WTC11 (cell line): Measurements from ENCODE around the gene BTBD9.

Experiments
- HMGA2 ChIP-seq: fragments of 250-450 bp; sonication (Bioruptor Pico); IDR thresholded peaks from 2 replicates; pipeline ENCODE4 v1.4.0; 2021; ENCODE audit warnings: mild to moderate bottlenecking, moderate library complexity
- SOX15 ChIP-seq: fragments of 250-450 bp; sonication (Bioruptor Pico); IDR thresholded peaks from 2 replicates; pipeline ENCODE4 v1.9.0; 2021; ENCODE audit warnings: mild to moderate bottlenecking
- ZNF263 ChIP-seq: sonication (generic); formaldehyde crosslinking; IDR thresholded peaks from 2 replicates; pipeline ENCODE4 v1.8.1; 2022; ENCODE audit warnings: low read depth, mild to moderate bottlenecking, moderate library complexity, missing genetic modification reagents
- TF ChIP-seq, protein P1 (sequence below): fragments of 200-600 bp; IDR thresholded peaks from 2 replicates; pipeline ENCODE4 v1.8.0; 2022; ENCODE audit warnings: antibody characterized with exemption
- TF ChIP-seq, protein P2 (sequence below): sonication (generic); formaldehyde crosslinking; conservative IDR thresholded peaks from 2 replicates; pipeline ENCODE4 v1.8.1; 2023; ENCODE audit warnings: mild to moderate bottlenecking, low read depth, missing genetic modification reagents, moderate library complexity
- TF ChIP-seq, protein P3 (sequence below): sonication (generic); formaldehyde crosslinking; IDR thresholded peaks from 2 replicates; pipeline ENCODE4 v1.8.0; 2023; ENCODE audit warnings: mild to moderate bottlenecking, missing genetic modification reagents
- TF ChIP-seq, protein P4 (sequence below): sonication (generic); formaldehyde crosslinking; IDR thresholded peaks from 2 replicates; pipeline ENCODE4 v1.8.1; 2023; ENCODE audit warnings: mild to moderate bottlenecking, missing genetic modification reagents
- TF ChIP-seq, protein P5 (sequence below): fragments of 250-450 bp; sonication (Bioruptor Pico); conservative IDR thresholded peaks from 2 replicates; pipeline ENCODE4 v1.9.0; 2021; ENCODE audit warnings: mild to moderate bottlenecking
- TF ChIP-seq, protein P6 (sequence below): sonication (generic); formaldehyde crosslinking; IDR thresholded peaks from 2 replicates; pipeline ENCODE4 v1.8.0; 2022; ENCODE audit warnings: mild to moderate bottlenecking, missing genetic modification reagents
- TF ChIP-seq, protein P7 (sequence below): sonication (generic); formaldehyde crosslinking; IDR thresholded peaks from 2 replicates; pipeline ENCODE4 v1.8.1; 2022; ENCODE audit warnings: missing genetic modification reagents, borderline replicate concordance

DNA sequence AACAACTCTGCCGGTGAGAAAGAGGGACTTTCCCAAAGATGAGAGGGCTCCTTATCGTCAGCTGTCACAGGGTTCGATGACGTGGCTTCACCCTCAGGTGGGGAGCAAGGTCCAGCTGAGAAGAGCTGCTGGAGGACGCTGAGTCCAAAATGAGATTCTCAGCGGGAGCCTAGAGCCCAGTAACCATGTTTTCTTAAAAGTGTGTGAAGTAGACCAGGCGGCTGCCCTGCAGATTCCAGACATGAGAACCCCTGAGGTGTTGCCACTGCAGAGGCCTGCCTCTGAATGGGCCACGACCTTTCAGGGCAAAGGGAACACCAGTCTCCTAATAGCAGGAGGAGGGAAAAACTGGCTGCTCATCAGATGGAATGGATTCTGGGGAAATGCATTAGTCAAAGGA lies 375.1 kb downstream of the BTBD9 start:
- TF ChIP-seq, protein P1, sequence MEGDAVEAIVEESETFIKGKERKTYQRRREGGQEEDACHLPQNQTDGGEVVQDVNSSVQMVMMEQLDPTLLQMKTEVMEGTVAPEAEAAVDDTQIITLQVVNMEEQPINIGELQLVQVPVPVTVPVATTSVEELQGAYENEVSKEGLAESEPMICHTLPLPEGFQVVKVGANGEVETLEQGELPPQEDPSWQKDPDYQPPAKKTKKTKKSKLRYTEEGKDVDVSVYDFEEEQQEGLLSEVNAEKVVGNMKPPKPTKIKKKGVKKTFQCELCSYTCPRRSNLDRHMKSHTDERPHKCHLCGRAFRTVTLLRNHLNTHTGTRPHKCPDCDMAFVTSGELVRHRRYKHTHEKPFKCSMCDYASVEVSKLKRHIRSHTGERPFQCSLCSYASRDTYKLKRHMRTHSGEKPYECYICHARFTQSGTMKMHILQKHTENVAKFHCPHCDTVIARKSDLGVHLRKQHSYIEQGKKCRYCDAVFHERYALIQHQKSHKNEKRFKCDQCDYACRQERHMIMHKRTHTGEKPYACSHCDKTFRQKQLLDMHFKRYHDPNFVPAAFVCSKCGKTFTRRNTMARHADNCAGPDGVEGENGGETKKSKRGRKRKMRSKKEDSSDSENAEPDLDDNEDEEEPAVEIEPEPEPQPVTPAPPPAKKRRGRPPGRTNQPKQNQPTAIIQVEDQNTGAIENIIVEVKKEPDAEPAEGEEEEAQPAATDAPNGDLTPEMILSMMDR, result no peak
- TF ChIP-seq HMGA2 (CRISPR knock-in tag) (no peak), SOX15 (CRISPR knock-in tag) (no peak), ZNF263 (CRISPR knock-in tag) (no peak)
- TF ChIP-seq, protein P2, sequence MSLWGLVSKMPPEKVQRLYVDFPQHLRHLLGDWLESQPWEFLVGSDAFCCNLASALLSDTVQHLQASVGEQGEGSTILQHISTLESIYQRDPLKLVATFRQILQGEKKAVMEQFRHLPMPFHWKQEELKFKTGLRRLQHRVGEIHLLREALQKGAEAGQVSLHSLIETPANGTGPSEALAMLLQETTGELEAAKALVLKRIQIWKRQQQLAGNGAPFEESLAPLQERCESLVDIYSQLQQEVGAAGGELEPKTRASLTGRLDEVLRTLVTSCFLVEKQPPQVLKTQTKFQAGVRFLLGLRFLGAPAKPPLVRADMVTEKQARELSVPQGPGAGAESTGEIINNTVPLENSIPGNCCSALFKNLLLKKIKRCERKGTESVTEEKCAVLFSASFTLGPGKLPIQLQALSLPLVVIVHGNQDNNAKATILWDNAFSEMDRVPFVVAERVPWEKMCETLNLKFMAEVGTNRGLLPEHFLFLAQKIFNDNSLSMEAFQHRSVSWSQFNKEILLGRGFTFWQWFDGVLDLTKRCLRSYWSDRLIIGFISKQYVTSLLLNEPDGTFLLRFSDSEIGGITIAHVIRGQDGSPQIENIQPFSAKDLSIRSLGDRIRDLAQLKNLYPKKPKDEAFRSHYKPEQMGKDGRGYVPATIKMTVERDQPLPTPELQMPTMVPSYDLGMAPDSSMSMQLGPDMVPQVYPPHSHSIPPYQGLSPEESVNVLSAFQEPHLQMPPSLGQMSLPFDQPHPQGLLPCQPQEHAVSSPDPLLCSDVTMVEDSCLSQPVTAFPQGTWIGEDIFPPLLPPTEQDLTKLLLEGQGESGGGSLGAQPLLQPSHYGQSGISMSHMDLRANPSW, result no peak
- TF ChIP-seq, protein P3, sequence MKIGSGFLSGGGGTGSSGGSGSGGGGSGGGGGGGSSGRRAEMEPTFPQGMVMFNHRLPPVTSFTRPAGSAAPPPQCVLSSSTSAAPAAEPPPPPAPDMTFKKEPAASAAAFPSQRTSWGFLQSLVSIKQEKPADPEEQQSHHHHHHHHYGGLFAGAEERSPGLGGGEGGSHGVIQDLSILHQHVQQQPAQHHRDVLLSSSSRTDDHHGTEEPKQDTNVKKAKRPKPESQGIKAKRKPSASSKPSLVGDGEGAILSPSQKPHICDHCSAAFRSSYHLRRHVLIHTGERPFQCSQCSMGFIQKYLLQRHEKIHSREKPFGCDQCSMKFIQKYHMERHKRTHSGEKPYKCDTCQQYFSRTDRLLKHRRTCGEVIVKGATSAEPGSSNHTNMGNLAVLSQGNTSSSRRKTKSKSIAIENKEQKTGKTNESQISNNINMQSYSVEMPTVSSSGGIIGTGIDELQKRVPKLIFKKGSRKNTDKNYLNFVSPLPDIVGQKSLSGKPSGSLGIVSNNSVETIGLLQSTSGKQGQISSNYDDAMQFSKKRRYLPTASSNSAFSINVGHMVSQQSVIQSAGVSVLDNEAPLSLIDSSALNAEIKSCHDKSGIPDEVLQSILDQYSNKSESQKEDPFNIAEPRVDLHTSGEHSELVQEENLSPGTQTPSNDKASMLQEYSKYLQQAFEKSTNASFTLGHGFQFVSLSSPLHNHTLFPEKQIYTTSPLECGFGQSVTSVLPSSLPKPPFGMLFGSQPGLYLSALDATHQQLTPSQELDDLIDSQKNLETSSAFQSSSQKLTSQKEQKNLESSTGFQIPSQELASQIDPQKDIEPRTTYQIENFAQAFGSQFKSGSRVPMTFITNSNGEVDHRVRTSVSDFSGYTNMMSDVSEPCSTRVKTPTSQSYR (CRISPR knock-in tag), result no peak
- TF ChIP-seq, protein P4, sequence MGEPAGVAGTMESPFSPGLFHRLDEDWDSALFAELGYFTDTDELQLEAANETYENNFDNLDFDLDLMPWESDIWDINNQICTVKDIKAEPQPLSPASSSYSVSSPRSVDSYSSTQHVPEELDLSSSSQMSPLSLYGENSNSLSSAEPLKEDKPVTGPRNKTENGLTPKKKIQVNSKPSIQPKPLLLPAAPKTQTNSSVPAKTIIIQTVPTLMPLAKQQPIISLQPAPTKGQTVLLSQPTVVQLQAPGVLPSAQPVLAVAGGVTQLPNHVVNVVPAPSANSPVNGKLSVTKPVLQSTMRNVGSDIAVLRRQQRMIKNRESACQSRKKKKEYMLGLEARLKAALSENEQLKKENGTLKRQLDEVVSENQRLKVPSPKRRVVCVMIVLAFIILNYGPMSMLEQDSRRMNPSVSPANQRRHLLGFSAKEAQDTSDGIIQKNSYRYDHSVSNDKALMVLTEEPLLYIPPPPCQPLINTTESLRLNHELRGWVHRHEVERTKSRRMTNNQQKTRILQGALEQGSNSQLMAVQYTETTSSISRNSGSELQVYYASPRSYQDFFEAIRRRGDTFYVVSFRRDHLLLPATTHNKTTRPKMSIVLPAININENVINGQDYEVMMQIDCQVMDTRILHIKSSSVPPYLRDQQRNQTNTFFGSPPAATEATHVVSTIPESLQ (CRISPR knock-in tag), result no peak
- TF ChIP-seq, protein P5, sequence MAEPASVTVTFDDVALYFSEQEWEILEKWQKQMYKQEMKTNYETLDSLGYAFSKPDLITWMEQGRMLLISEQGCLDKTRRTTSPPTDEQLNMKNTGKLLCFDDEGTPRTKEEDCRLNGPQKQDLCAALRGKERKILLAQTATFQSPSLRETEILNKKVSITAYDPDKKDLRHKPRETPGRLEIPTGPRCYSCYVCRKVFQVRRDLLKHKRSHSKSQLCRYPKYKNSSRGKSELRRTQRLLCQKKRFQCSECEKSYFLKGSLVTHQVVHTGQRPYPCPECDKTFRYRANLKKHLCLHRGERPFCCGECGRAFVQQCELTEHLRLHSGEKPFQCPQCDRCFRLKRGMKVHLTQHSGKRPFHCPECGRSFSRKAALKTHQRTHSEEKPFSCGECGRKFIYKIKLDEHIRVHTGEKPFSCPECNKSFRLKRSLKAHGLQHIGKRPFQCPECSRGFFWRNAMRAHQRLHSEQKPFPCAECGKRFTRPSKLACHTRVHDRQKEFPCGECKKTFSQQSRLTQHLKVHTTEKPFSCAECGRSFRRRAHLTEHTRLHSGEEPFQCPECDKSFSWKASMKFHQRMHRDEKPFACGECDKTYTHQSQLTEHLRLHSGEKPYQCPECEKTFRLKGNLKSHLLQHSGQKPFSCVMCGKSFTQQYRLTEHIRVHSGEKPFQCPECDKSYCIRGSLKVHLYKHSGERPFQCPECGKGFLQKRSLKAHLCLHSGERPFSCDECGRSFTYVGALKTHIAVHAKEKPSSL, result no peak
- TF ChIP-seq, protein P6, sequence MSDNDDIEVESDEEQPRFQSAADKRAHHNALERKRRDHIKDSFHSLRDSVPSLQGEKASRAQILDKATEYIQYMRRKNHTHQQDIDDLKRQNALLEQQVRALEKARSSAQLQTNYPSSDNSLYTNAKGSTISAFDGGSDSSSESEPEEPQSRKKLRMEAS (CRISPR knock-in tag), result no peak
- TF ChIP-seq, protein P7, sequence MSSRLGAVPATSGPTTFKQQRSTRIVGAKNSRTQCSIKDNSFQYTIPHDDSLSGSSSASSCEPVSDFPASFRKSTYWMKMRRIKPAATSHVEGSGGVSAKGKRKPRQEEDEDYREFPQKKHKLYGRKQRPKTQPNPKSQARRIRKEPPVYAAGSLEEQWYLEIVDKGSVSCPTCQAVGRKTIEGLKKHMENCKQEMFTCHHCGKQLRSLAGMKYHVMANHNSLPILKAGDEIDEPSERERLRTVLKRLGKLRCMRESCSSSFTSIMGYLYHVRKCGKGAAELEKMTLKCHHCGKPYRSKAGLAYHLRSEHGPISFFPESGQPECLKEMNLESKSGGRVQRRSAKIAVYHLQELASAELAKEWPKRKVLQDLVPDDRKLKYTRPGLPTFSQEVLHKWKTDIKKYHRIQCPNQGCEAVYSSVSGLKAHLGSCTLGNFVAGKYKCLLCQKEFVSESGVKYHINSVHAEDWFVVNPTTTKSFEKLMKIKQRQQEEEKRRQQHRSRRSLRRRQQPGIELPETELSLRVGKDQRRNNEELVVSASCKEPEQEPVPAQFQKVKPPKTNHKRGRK (CRISPR knock-in tag), result no peak
